IMR-90 (cell line): Measurements from ENCODE around the gene OR1J1. TPM values are rescaled to one million over a fixed set of nuclear protein-coding genes. Genes with fewer than 3 reads are reported as not detected.

Experiments used
- ATAC-seq: fragments of 200-7000 bp; cut with Tn5 transposase; 2 replicates; pipeline ENCODE4 v1.9.1; 2020; ENCODE audit warnings: low read depth, mild to moderate bottlenecking, moderate library complexity
- Bru-seq: library from RNA; stranded (reverse); fragments of 400-500 nt; gene quantifications from one replicate; lab custom pipeline; 2021; lab: Mats Ljungman, UMichigan
- BruChase-seq, 2 experiments: library from RNA; stranded (reverse); fragments of 400-500 nt; gene quantifications; one replicate each; lab custom pipeline; 2021; lab: Mats Ljungman, UMichigan
- BruUV-seq: library from RNA; stranded (reverse); fragments of 400-500 nt; replicated peaks from 2 replicates; lab custom pipeline; 2021; lab: Mats Ljungman, UMichigan
- CTCF ChIA-PET: fragments of 300-600 bp; formaldehyde crosslinking; extraction: SDS; loops from one replicate; lab custom pipeline; 2021; ENCODE audit warnings: antibody characterized with exemption; lab: Yijun Ruan, JAX
- POLR2A ChIA-PET: fragments of 300-600 bp; sonication (Branson Sonifier 250); formaldehyde crosslinking; loops from one replicate; lab custom pipeline; 2022; ENCODE audit warnings: antibody characterized with exemption; ENCODE audit not compliant: unreplicated experiment; lab: Charles Lee
- DNase-seq: peaks from one replicate; pipeline ENCODE4 v3.0.0; 2013
- H2AFZ ChIP-seq: replicated peaks from 2 replicates; pipeline ENCODE3; 2013; ENCODE audit warnings: low read length, mild to moderate bottlenecking; ENCODE audit not compliant: poor library complexity
- H2AK5ac ChIP-seq: 2 replicates; pipeline ENCODE4 v1.6.1; 2013; ENCODE audit warnings: low read depth, low read length, inconsistent platforms
- H2AK9ac ChIP-seq: replicated peaks from 2 replicates; pipeline ENCODE3; 2013; ENCODE audit warnings: mild to moderate bottlenecking, low read depth, low read length, moderate library complexity; ENCODE audit not compliant: poor library complexity
- H2BK120ac ChIP-seq: 2 replicates; pipeline ENCODE4 v1.6.1; 2013; ENCODE audit warnings: low read depth, low read length, inconsistent platforms
- H2BK15ac ChIP-seq: 3 replicates; pipeline ENCODE4 v1.6.1; 2013; ENCODE audit warnings: low read depth, low read length, inconsistent platforms
- H2BK20ac ChIP-seq: 2 replicates; pipeline ENCODE4 v1.6.1; 2013; ENCODE audit warnings: low read depth, mild to moderate bottlenecking, inconsistent platforms, low read length, moderate library complexity
- H2BK5ac ChIP-seq: 2 replicates; pipeline ENCODE4 v1.6.1; 2013; ENCODE audit warnings: mild to moderate bottlenecking, low read depth, low read length, inconsistent platforms; ENCODE audit not compliant: poor library complexity, severe bottlenecking
- H3K14ac ChIP-seq: replicated peaks from 2 replicates; pipeline ENCODE4 v1.6.1; 2013; ENCODE audit warnings: low read depth, low read length, inconsistent platforms
- H3K18ac ChIP-seq: 2 replicates; pipeline ENCODE4 v1.6.1; 2013; ENCODE audit warnings: low read depth, low read length, control low read depth
- H3K23ac ChIP-seq: 2 replicates; pipeline ENCODE4 v1.6.1; 2013; ENCODE audit warnings: low read depth, low read length, inconsistent platforms
- H3K27ac ChIP-seq: 2 replicates; pipeline ENCODE4 v1.5.1; 2013; ENCODE audit warnings: mild to moderate bottlenecking, control low read depth, low read length; ENCODE audit not compliant: insufficient read depth
- H3K27me3 ChIP-seq: 2 replicates; pipeline ENCODE4 v1.6.1; 2013; ENCODE audit warnings: low read length; ENCODE audit not compliant: control insufficient read depth, insufficient read depth
- H3K36me3 ChIP-seq: 2 replicates; pipeline ENCODE4 v1.6.1; 2013; ENCODE audit warnings: low read length, mixed read lengths; ENCODE audit not compliant: control insufficient read depth, insufficient read depth
- H3K4ac ChIP-seq: 2 replicates; pipeline ENCODE4 v1.6.1; 2013; ENCODE audit warnings: low read depth, low read length, inconsistent platforms
- H3K4me1 ChIP-seq: 2 replicates; pipeline ENCODE4 v1.6.1; 2013; ENCODE audit warnings: low read length, mixed read lengths; ENCODE audit not compliant: control insufficient read depth, insufficient read depth
- H3K4me2 ChIP-seq: 2 replicates; pipeline ENCODE4 v1.6.1; 2013; ENCODE audit warnings: low read depth, mild to moderate bottlenecking, control low read depth, low read length, moderate library complexity
- H3K4me3 ChIP-seq: 2 replicates; pipeline ENCODE4 v1.5.1; 2013; ENCODE audit warnings: low read depth, mild to moderate bottlenecking, control low read depth, low read length, moderate library complexity; ENCODE audit not compliant: insufficient read depth
- H3K56ac ChIP-seq: 2 replicates; pipeline ENCODE4 v1.6.1; 2013; ENCODE audit warnings: low read length, inconsistent platforms; ENCODE audit not compliant: insufficient read depth; ENCODE audit errors: extremely low read depth
- H3K79me1 ChIP-seq, 2 experiments: 2 replicates each; pipeline ENCODE4 v1.6.1; 2013; ENCODE audit warnings: low read length in 2 of 2, inconsistent platforms in 1 of 2, low read depth in 1 of 2
- H3K9ac ChIP-seq: 2 replicates; pipeline ENCODE4 v1.6.1; 2013; ENCODE audit warnings: low read depth, low read length, control low read depth
- H3K9me1 ChIP-seq: 2 replicates; pipeline ENCODE4 v1.6.1; 2013; ENCODE audit warnings: low read length, inconsistent platforms; ENCODE audit not compliant: insufficient read depth
- H3K9me3 ChIP-seq: 2 replicates; pipeline ENCODE4 v1.6.1; 2013; ENCODE audit warnings: low read length; ENCODE audit not compliant: control insufficient read depth, insufficient read depth
- H4K20me1 ChIP-seq: 2 replicates; pipeline ENCODE4 v1.6.1; 2013; ENCODE audit warnings: low read length, inconsistent platforms; ENCODE audit not compliant: insufficient read depth
- H4K5ac ChIP-seq: 2 replicates; pipeline ENCODE4 v1.6.1; 2013; ENCODE audit warnings: mild to moderate bottlenecking, low read depth, low read length, control low read depth
- H4K8ac ChIP-seq, 2 experiments: 2 replicates each; pipeline ENCODE4 v1.6.1; 2013; ENCODE audit warnings: low read depth in 2 of 2, low read length in 2 of 2, control low read depth in 1 of 2, inconsistent platforms in 1 of 2
- H4K91ac ChIP-seq: 2 replicates; pipeline ENCODE4 v1.6.1; 2013; ENCODE audit warnings: low read depth, low read length, inconsistent platforms; ENCODE audit not compliant: insufficient read depth
- CEBPB ChIP-seq: IDR thresholded peaks from 2 replicates; pipeline ENCODE4 v1.6.1; 2012; ENCODE audit warnings: low read depth, low read length, improper control_type of control experiment
- CHD1 ChIP-seq: IDR thresholded peaks from 2 replicates; pipeline ENCODE4 v1.6.1; 2012; ENCODE audit warnings: low read depth, low read length, improper control_type of control experiment
- CTCF ChIP-seq: conservative IDR thresholded peaks from 2 replicates; pipeline ENCODE4 v1.5.1; 2012; ENCODE audit warnings: mild to moderate bottlenecking, low read depth, low read length, improper control_type of control experiment
- ELK1 ChIP-seq: fragments of 150-350 bp; IDR thresholded peaks from 2 replicates; pipeline ENCODE4 v1.6.1; 2016; ENCODE audit warnings: low read depth, mild to moderate bottlenecking, low read length, moderate library complexity, borderline replicate concordance
- MAFK ChIP-seq: IDR thresholded peaks from 2 replicates; pipeline ENCODE4 v1.6.1; 2012; ENCODE audit warnings: low read depth, low read length, improper control_type of control experiment
- MAZ ChIP-seq: IDR thresholded peaks from 2 replicates; pipeline ENCODE4 v1.6.1; 2012; ENCODE audit warnings: low read depth, mild to moderate bottlenecking, low read length, improper control_type of control experiment, moderate library complexity, borderline replicate concordance
- MXI1 ChIP-seq: IDR thresholded peaks from 2 replicates; pipeline ENCODE4 v1.6.1; 2012; ENCODE audit warnings: low read depth, mild to moderate bottlenecking, low read length, moderate library complexity, borderline replicate concordance
- NFE2L2 ChIP-seq: fragments of 150-350 bp; IDR thresholded peaks from 2 replicates; pipeline ENCODE4 v1.6.1; 2016; ENCODE audit warnings: low read depth, mild to moderate bottlenecking, low read length
- POLR2A ChIP-seq: IDR thresholded peaks from 2 replicates; pipeline ENCODE4 v1.6.1; 2012; ENCODE audit warnings: mild to moderate bottlenecking, low read depth, low read length
- RCOR1 ChIP-seq: IDR thresholded peaks from 2 replicates; pipeline ENCODE4 v1.6.1; 2012; ENCODE audit warnings: mild to moderate bottlenecking, low read length, improper control_type of control experiment; ENCODE audit not compliant: insufficient replicate concordance
- RFX5 ChIP-seq: IDR thresholded peaks from 2 replicates; pipeline ENCODE4 v1.8.0; 2012; ENCODE audit warnings: low read depth, mild to moderate bottlenecking, low read length, moderate library complexity
- SMC3 ChIP-seq: fragments of 150-350 bp; IDR thresholded peaks from 2 replicates; pipeline ENCODE4 v1.6.1; 2016; ENCODE audit warnings: low read depth, mild to moderate bottlenecking, antibody characterized with exemption, low read length, moderate library complexity
- USF2 ChIP-seq: fragments of 150-350 bp; IDR thresholded peaks from 2 replicates; pipeline ENCODE4 v1.6.1; 2017; ENCODE audit warnings: mild to moderate bottlenecking, antibody characterized with exemption, low read length, low read depth
- WGBS, 2 experiments: methylation state at CpG; one replicate each; pipeline versions ENCODE4 v1.1.5 to v1.1.7; 2013; ENCODE audit warnings: missing lambda C conversion rate in 2 of 2; ENCODE audit not compliant: insufficient read length in 1 of 2; ENCODE audit errors: extremely low coverage in 2 of 2; 5-methylcytosine and 5-hydroxymethylcytosine counted together
- dilution Hi-C: fragments of 300-500 bp; cut with HindIII; formaldehyde crosslinking; loops from one replicate; pipeline ENCODE4 v1.14.3; 2018; ENCODE audit warnings: low sequenced_read_pairs; ENCODE audit not compliant: unreplicated experiment
- in situ Hi-C: fragments of 300-500 bp; cut with MboI; formaldehyde crosslinking; loops from 3 replicates; pipeline ENCODE4 v1.14.3; 2019; ENCODE audit warnings: low sequenced_read_pairs, inconsistent platforms, mixed read lengths
- intact Hi-C: fragments of 100-400 bp; cut with micrococcal nuclease; formaldehyde crosslinking; loops from 2 replicates; pipeline ENCODE4 v1.10.0; 2022
- long read RNA-seq: library from polyadenylated mRNA; unstranded; transcript quantifications from one replicate; pipeline ENCODE4 v2.0.0, GENCODE V29; 2021; ENCODE audit not compliant: unreplicated experiment
- polyA plus RNA-seq, 3 experiments: library from polyadenylated mRNA; depleted of rRNA; stranded (reverse); fragments of >200 nt; gene quantifications; 2 replicates each; pipeline ENCODE4 v1.2.3, GENCODE V29; 2012; ENCODE audit warnings: low replicate concordance in 1 of 3
- total RNA-seq: library from RNA; depleted of rRNA; stranded (reverse); fragments of >200 nt; gene quantifications from 2 replicates; pipeline ENCODE4 v1.2.3, GENCODE V29; 2012; rRNA removed

Gene OR1J1
- total RNA-seq (not detected in 2 replicates), polyA plus RNA-seq (2012; rRNA removed) (not detected in 2 replicates), Bru-seq, nascent RNA (not detected), BruChase-seq, experiment 1, labeled RNA remaining after a 6-hour chase (not detected), BruChase-seq, experiment 2, labeled RNA remaining after a 2-hour chase (not detected)
- polyA plus RNA-seq (2012; cell fraction: cytosol; rRNA removed) = not detected in 2 replicates
- polyA plus RNA-seq (2012; cell fraction: nucleus; rRNA removed; ENCODE audit: low replicate concordance) = not detected in 2 replicates
- long read RNA-seq = 0 reads

GRCh38 chr9:122477826-122478225, at the start of gene OR1J1:
Gene OR1J1 (minus strand): TSS chr9:122477926. CDS start chr9:122477926, 0 bp downstream.
- WGBS, 2 experiments = no CpG with 5 or more reads among the region's 6 CpGs
- H2AK9ac ChIP-seq = no peak within 1 kb of the TSS
- H2BK20ac ChIP-seq = no peak within 1 kb of the TSS
- no peaks in the 10 kb centered on the region for H3K9me1 ChIP-seq
- dilution Hi-C loops = no loop called here
- H4K91ac ChIP-seq = no peak within 1 kb of the TSS
- no peak within 1 kb of the TSS for H2AFZ ChIP-seq
- no peak within 1 kb of the TSS for H3K9ac ChIP-seq
- H3K14ac ChIP-seq = no peak within 1 kb of the TSS
- POLR2A ChIA-PET = interaction anchor here (0.6 kb wide), 1 partner anchor 184 kb away, joined by 3 read pairs; the partner anchor contains the start of gene OR1L1
- H4K20me1 ChIP-seq = no peaks in the 10 kb centered on the region
- no peak within 1 kb of the TSS for H2BK15ac ChIP-seq
- H3K23ac ChIP-seq = no peak within 1 kb of the TSS
- H4K5ac ChIP-seq = no peak within 1 kb of the TSS
- intact Hi-C loops = no loop called here
- H2BK5ac ChIP-seq = no peak within 1 kb of the TSS
- no peak within 1 kb of the TSS for H3K4ac ChIP-seq
- no peak within 1 kb of the TSS for H2BK120ac ChIP-seq
- no peak within 1 kb of the TSS for H3K4me3 ChIP-seq
- ATAC-seq (no peak), DNase-seq (no peak)
- H3K4me2 ChIP-seq = no peak within 1 kb of the TSS
- no TSS peak for BruUV-seq
- CTCF ChIA-PET = no interaction called here
- peaks cover 1% of the 10 kb centered on the region; the same call in 1 of the 2 replicates for H3K27me3 ChIP-seq
- no peaks in the 10 kb centered on the region for H3K36me3 ChIP-seq
- H3K27ac ChIP-seq = no peak within 1 kb of the TSS
- H3K4me1 ChIP-seq = peaks cover 6% of the 10 kb centered on the region
- no peak within 1 kb of the TSS for H2AK5ac ChIP-seq
- H4K8ac ChIP-seq = no peak within 1 kb of the TSS
- no peaks in the 10 kb centered on the region for H3K9me3 ChIP-seq
- no peak for TF ChIP-seq NFE2L2
- no peak for TF ChIP-seq CTCF
- TF ChIP-seq RFX5 = no peak
- TF ChIP-seq ELK1 = no peak
- TF ChIP-seq MXI1 = no peak
- TF ChIP-seq CEBPB = no peak
- no peak for TF ChIP-seq USF2
- no peak for TF ChIP-seq RCOR1
- TF ChIP-seq POLR2A = no peak
- no peak for TF ChIP-seq MAZ
- TF ChIP-seq SMC3 = no peak
- TF ChIP-seq CHD1 = no peak
- no peak for TF ChIP-seq MAFK
- in situ Hi-C loops = no loop called here
- H3K18ac ChIP-seq = no peak within 1 kb of the TSS
- H3K79me1 ChIP-seq = no peaks in the 10 kb centered on the region
- no peak within 1 kb of the TSS for H3K56ac ChIP-seq
